HepG2 (cell line): ENCODE data around the gene VPREB3. TPM values are rescaled to one million over a fixed set of nuclear protein-coding genes. Genes with fewer than 3 reads are reported as not detected.

ENCODE experiments used
- CCDC6 ChIP-seq: sonication (generic); formaldehyde crosslinking; IDR thresholded peaks from 2 replicates; pipeline ENCODE4 v1.8.1; 2022; ENCODE audit warnings: mild to moderate bottlenecking, missing genetic modification reagents, moderate library complexity
- CREB1 ChIP-seq, 2 experiments: fragments of 450-650 bp in 1 of 2; IDR thresholded peaks; 2 replicates each; pipeline ENCODE4 v1.6.1; 2016 to 2017; ENCODE audit warnings: control low read depth in 1 of 2, mild to moderate bottlenecking in 1 of 2, missing compliant biosample characterization in 1 of 2, missing genetic modification characterization in 1 of 2
- HDAC1 ChIP-seq: sonication (generic); formaldehyde crosslinking; IDR thresholded peaks from 2 replicates; pipeline ENCODE4 v1.5.1; 2020; ENCODE audit warnings: mild to moderate bottlenecking, missing genetic modification reagents
- HHEX ChIP-seq: IDR thresholded peaks from 2 replicates; pipeline ENCODE4 v1.6.1; 2016; ENCODE audit warnings: control low read depth
- KLF12 ChIP-seq: sonication (generic); formaldehyde crosslinking; IDR thresholded peaks from 2 replicates; pipeline ENCODE4 v1.4.0; 2020; ENCODE audit warnings: missing genetic modification reagents, borderline replicate concordance
- KLF16 ChIP-seq, 2 experiments: sonication (generic) in 1 of 2; formaldehyde crosslinking in 1 of 2; IDR thresholded peaks; 2 replicates each; pipeline versions ENCODE4 v1.6.1 to v1.8.0; 2016 to 2023; ENCODE audit warnings: missing genetic modification reagents in 2 of 2, missing compliant biosample characterization in 1 of 2
- MYC ChIP-seq: sonication (generic); formaldehyde crosslinking; IDR thresholded peaks from 2 replicates; pipeline ENCODE4 v1.9.0; 2021; ENCODE audit warnings: missing genetic modification reagents, borderline replicate concordance
- NR3C1 ChIP-seq: sonication (generic); formaldehyde crosslinking; IDR thresholded peaks from 2 replicates; pipeline ENCODE4 v1.4.0; 2020; ENCODE audit warnings: missing genetic modification reagents
- RFX5 ChIP-seq: IDR thresholded peaks from 2 replicates; pipeline ENCODE4 v1.6.1; 2011; ENCODE audit warnings: low read depth, low read length, improper control_type of control experiment
- RNF2 ChIP-seq: fragments of 450-650 bp; conservative IDR thresholded peaks from 2 replicates; pipeline ENCODE4 v1.6.1; 2016; ENCODE audit warnings: low read depth
- RORA ChIP-seq: sonication (generic); formaldehyde crosslinking; IDR thresholded peaks from 2 replicates; pipeline ENCODE4 v1.5.0; 2020; ENCODE audit warnings: mild to moderate bottlenecking, missing genetic modification reagents, moderate library complexity
- SATB2 ChIP-seq: sonication (generic); formaldehyde crosslinking; IDR thresholded peaks from 2 replicates; pipeline ENCODE4 v1.5.0; 2020; ENCODE audit warnings: missing genetic modification reagents
- TFAP4 ChIP-seq: sonication (generic); IDR thresholded peaks from 2 replicates; pipeline ENCODE4 v1.6.1; 2016; ENCODE audit warnings: low read depth, borderline replicate concordance
- ZIK1 ChIP-seq: sonication (generic); formaldehyde crosslinking; IDR thresholded peaks from 2 replicates; pipeline ENCODE4 v1.5.0; 2020; ENCODE audit warnings: mild to moderate bottlenecking, low read depth, missing genetic modification reagents, borderline replicate concordance
- ZNF230 ChIP-seq: sonication (generic); formaldehyde crosslinking; IDR thresholded peaks from 2 replicates; pipeline ENCODE4 v1.4.0; 2020; ENCODE audit warnings: mild to moderate bottlenecking, missing genetic modification reagents
- ZNF234 ChIP-seq: sonication (generic); formaldehyde crosslinking; conservative IDR thresholded peaks from 2 replicates; pipeline ENCODE4 v1.5.1; 2020; ENCODE audit warnings: mild to moderate bottlenecking, missing genetic modification reagents
- ZNF331 ChIP-seq: sonication (generic); formaldehyde crosslinking; IDR thresholded peaks from 2 replicates; pipeline ENCODE4 v1.4.0; 2020; ENCODE audit warnings: missing genetic modification reagents
- ZNF569 ChIP-seq: sonication (generic); formaldehyde crosslinking; IDR thresholded peaks from 2 replicates; pipeline ENCODE4 v1.5.0; 2020; ENCODE audit warnings: mild to moderate bottlenecking, missing genetic modification reagents, moderate library complexity, borderline replicate concordance
- ZNF746 ChIP-seq: sonication (generic); formaldehyde crosslinking; IDR thresholded peaks from 2 replicates; pipeline ENCODE4 v1.8.0; 2022; ENCODE audit warnings: mild to moderate bottlenecking, missing genetic modification reagents
- ZNF800 ChIP-seq: sonication (generic); formaldehyde crosslinking; IDR thresholded peaks from 2 replicates; pipeline ENCODE4 v1.4.0; 2020; ENCODE audit warnings: missing genetic modification reagents
- polyA plus RNA-seq, 8 experiments: library from polyadenylated mRNA; depleted of rRNA in 3 of 8; stranded (reverse) in 7 of 8; unstranded in 1 of 8; fragments of >200 nt; fragmentation: Illumina TruSeq in 4 of 8; extraction: Trizol in 4 of 8; gene quantifications; 2 replicates each; pipeline versions ENCODE4 v1.2.1 to v1.2.3, GENCODE V29; 2011 to 2016; ENCODE audit warnings: low read depth in 4 of 8, missing spikeins in 1 of 8, mixed read lengths in 1 of 8; ENCODE audit not compliant: insufficient read depth in 1 of 8
- total RNA-seq, 5 experiments: library from RNA; depleted of rRNA; stranded (reverse); fragments of >200 nt; fragmentation: Illumina TruSeq; extraction: Trizol; gene quantifications; 2 replicates each; pipeline ENCODE4 v1.2.3, GENCODE V29; 2016; ENCODE audit warnings: low read depth in 1 of 5
- TF ChIP-seq, protein P1 (sequence below): sonication (generic); formaldehyde crosslinking; IDR thresholded peaks from 2 replicates; pipeline ENCODE4 v1.4.0; 2020; ENCODE audit warnings: mild to moderate bottlenecking, missing genetic modification reagents
- TF ChIP-seq, protein P2 (sequence below): sonication (generic); formaldehyde crosslinking; IDR thresholded peaks from 2 replicates; pipeline ENCODE4 v1.4.0; 2020; ENCODE audit warnings: missing genetic modification reagents; ENCODE audit errors: not compliant biosample characterization
- TF ChIP-seq, protein P3 (sequence below): sonication (generic); formaldehyde crosslinking; IDR thresholded peaks from 2 replicates; pipeline ENCODE4 v1.8.1; 2023; ENCODE audit warnings: mild to moderate bottlenecking, moderate library complexity, missing genetic modification reagents

Gene VPREB3
- total and polyA plus RNA-seq, 2 of the 13 experiments (the other 11 are each of a cell fraction or from before 2014, with no cell fraction given) = 0.22 TPM; not detected in 1

DNA sequence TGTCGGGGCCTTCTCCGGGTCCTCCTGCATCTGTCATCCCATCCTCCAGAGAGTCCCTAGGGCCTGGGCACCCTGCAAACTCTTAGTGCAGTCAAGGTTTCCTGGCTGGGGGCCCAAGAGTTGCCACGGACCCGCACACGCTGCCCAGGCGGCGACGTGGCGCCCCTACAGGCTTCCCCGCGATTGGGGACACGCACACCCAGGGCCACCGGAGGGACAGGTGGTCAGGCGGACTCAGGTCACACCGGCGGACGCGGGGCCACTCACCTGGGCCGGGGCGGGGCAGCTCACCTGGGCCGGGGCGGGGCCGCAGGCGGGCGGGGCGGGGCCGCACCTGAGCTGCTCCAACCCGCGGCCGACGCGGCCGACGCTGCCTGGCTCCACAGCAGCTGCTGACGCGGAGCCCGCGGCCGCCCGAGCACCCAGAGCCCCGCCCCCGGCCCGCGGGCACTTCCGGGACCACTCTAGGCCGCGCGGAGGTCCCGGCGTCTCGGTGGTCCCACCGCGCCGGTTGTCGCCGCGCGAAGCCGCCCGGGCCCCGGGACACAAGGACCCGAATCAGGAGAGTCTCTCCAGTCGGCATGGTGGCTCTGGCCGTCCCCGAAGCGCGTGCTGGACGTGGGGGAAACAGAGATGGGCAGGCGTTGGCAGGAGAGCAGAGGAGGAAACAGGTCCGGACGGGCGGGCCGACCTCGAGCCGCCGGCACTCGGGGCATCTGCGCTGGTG is 3.3 kb downstream of the VPREB3 start, which contains the start of gene ZNF70 (continued):
- peak; percentile 78 for TF ChIP-seq CCDC6
- TF ChIP-seq, protein P1, sequence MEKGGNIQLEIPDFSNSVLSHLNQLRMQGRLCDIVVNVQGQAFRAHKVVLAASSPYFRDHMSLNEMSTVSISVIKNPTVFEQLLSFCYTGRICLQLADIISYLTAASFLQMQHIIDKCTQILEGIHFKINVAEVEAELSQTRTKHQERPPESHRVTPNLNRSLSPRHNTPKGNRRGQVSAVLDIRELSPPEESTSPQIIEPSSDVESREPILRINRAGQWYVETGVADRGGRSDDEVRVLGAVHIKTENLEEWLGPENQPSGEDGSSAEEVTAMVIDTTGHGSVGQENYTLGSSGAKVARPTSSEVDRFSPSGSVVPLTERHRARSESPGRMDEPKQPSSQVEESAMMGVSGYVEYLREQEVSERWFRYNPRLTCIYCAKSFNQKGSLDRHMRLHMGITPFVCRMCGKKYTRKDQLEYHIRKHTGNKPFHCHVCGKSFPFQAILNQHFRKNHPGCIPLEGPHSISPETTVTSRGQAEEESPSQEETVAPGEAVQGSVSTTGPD (CRISPR knock-in tag) = no peak
- no peak for TF ChIP-seq HHEX (CRISPR knock-in tag)
- peak; percentile 93 for TF ChIP-seq RFX5
- TF ChIP-seq ZNF746 (CRISPR knock-in tag) = no peak
- peak; percentile 43; the same call in 1 of the 2 replicates for TF ChIP-seq MYC
- peak; percentile 52; the same call in 1 of the 2 replicates for TF ChIP-seq ZIK1
- TF ChIP-seq CREB1 (IDR thresholded peaks at IDR 0.05) = peak; percentile 26; the same call in 1 of the 2 replicates
- no peak for TF ChIP-seq CREB1 (CRISPR knock-in tag; IDR thresholded peaks at IDR 0.05)
- 0 out of 2 replicates have a peak, but pooled peaks have one; percentile 35 for TF ChIP-seq ZNF234 (CRISPR knock-in tag)
- TF ChIP-seq NR3C1 (CRISPR knock-in tag) = no peak
- peak; percentile 60 for TF ChIP-seq HDAC1 (CRISPR knock-in tag)
- no peak for TF ChIP-seq ZNF569 (CRISPR knock-in tag)
- TF ChIP-seq KLF16 (CRISPR knock-in tag; IDR thresholded peaks at IDR 0.05) = 0 out of 4 replicates have a peak, but pooled peaks of 1 of the 2 experiments have one; percentile 19
- TF ChIP-seq ZNF800 = peak; percentile 31; the same call in 1 of the 2 replicates
- TF ChIP-seq, protein P2, sequence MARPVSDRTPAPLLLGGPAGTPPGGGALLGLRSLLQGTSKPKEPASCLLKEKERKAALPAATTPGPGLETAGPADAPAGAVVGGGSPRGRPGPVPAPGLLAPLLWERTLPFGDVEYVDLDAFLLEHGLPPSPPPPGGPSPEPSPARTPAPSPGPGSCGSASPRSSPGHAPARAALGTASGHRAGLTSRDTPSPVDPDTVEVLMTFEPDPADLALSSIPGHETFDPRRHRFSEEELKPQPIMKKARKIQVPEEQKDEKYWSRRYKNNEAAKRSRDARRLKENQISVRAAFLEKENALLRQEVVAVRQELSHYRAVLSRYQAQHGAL (CRISPR knock-in tag) = no peak
- TF ChIP-seq RORA (CRISPR knock-in tag) = no peak
- no peak for TF ChIP-seq ZNF331 (CRISPR knock-in tag)
- 0 out of 2 replicates have a peak, but pooled peaks have one; percentile 51 for TF ChIP-seq KLF12 (CRISPR knock-in tag)
- TF ChIP-seq, protein P3, sequence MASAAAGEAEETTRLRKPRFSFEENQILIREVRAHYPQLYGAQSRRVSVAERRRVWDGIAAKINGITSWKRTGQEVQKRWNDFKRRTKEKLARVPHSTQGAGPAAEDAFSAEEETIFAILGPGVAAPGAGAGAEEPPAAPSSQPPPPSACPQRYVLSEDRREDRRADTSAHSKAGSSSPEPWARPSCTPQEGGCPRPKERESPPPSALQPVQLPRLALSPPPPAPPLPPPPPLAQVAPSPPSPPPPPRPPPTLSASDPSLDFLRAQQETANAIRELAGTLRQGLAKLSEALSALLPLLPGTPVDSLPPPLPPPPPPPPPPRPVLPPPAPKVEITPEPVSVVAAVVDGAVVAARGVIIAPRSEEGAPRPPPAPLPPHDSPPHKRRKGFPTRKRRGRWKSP (CRISPR knock-in tag) = no peak
- TF ChIP-seq ZNF230 (CRISPR knock-in tag) = no peak
- peak; percentile 19; the same call in 1 of the 2 replicates for TF ChIP-seq TFAP4
- peak; percentile 70; the same call in 1 of the 2 replicates for TF ChIP-seq RNF2
- TF ChIP-seq SATB2 (CRISPR knock-in tag) = no peak; the same call in 1 of the 2 replicates
